ENCODE results near the gene MRPL51.

GRCh38 chr12:6492838-6493496, at the start of gene MRPL51:
- no peak for TF ChIP-seq EZH2 (IDR thresholded peaks at IDR 0.05; ENCODE audit: insufficient read depth, low read length)
- TF ChIP-seq CTCF (IDR thresholded peaks at IDR 0.05; ENCODE audit: insufficient read depth, low read depth, low read length), result no peak

Data from astrocyte (in vitro differentiated cells and primary cell).